DOHH2 (cell line): Measurements from ENCODE around the gene DHX30.

ENCODE experiments used
- H3F3A ChIP-seq: fragments of 200-600 bp; sonication (generic), shearing (Covaris generic); 2 replicates; pipeline ENCODE4 v1.6.0; 2016; ENCODE audit warnings: antibody characterized with exemption, mild to moderate bottlenecking; ENCODE audit not compliant: control insufficient read depth, insufficient read depth
- H3K27ac ChIP-seq: fragments of 200-600 bp; sonication (generic); 2 replicates; pipeline ENCODE4 v1.5.1; 2014; ENCODE audit warnings: low read depth, mild to moderate bottlenecking, low read length, moderate library complexity
- H3K27me3 ChIP-seq: fragments of 200-600 bp; sonication (generic); 2 replicates; pipeline ENCODE4 v1.6.1; 2014; ENCODE audit warnings: mild to moderate bottlenecking, low read length, mixed read lengths; ENCODE audit not compliant: control insufficient read depth
- H3K36me3 ChIP-seq: fragments of 200-600 bp; sonication (generic); 2 replicates; pipeline ENCODE4 v1.6.1; 2014; ENCODE audit warnings: mild to moderate bottlenecking, low read length, moderate library complexity, mixed read lengths; ENCODE audit not compliant: control insufficient read depth
- H3K4me1 ChIP-seq: fragments of 200-600 bp; sonication (generic); 2 replicates; pipeline ENCODE4 v1.6.1; 2014; ENCODE audit warnings: mild to moderate bottlenecking, low read length, mixed read lengths; ENCODE audit not compliant: control insufficient read depth
- H3K4me2 ChIP-seq: fragments of 200-600 bp; sonication (generic); 2 replicates; pipeline ENCODE4 v1.6.0; 2014; ENCODE audit warnings: mild to moderate bottlenecking, low read length, moderate library complexity
- H3K4me3 ChIP-seq: fragments of 200-600 bp; sonication (generic); 2 replicates; pipeline ENCODE4 v1.5.1; 2014; ENCODE audit warnings: mild to moderate bottlenecking, low read length, mixed read lengths
- H3K79me2 ChIP-seq: fragments of 200-600 bp; sonication (generic); 2 replicates; pipeline ENCODE4 v1.6.1; 2014; ENCODE audit warnings: mild to moderate bottlenecking, low read length, mixed read lengths; ENCODE audit not compliant: control insufficient read depth
- H3K9me2 ChIP-seq: fragments of 200-600 bp; sonication (generic); replicated peaks from 2 replicates; pipeline ENCODE4 v1.6.1; 2014; ENCODE audit warnings: mild to moderate bottlenecking, low read length, mixed read lengths; ENCODE audit not compliant: control insufficient read depth
- H3K9me3 ChIP-seq: fragments of 200-600 bp; sonication (generic); 2 replicates; pipeline ENCODE4 v1.6.1; 2014; ENCODE audit warnings: antibody characterized with exemption, low read length, mixed read lengths; ENCODE audit not compliant: control insufficient read depth, insufficient read depth
- H4K20me1 ChIP-seq: fragments of 200-600 bp; sonication (generic); 2 replicates; pipeline ENCODE4 v1.6.0; 2014; ENCODE audit warnings: low read depth, mild to moderate bottlenecking, antibody characterized with exemption, low read length, moderate library complexity; ENCODE audit not compliant: control insufficient read depth, insufficient read depth
- EZH2phosphoT487 ChIP-seq: fragments of 200-600 bp; sonication (generic); IDR thresholded peaks from 2 replicates; pipeline ENCODE4 v1.6.1; 2017; ENCODE audit warnings: borderline replicate concordance, mild to moderate bottlenecking, antibody characterized with exemption, low read length, moderate library complexity, mixed read lengths
- TF ChIP-seq, protein P1 (sequence below): fragments of 200-600 bp; sonication (generic); IDR thresholded peaks from one replicate; pipeline ENCODE4 v1.5.1; 2014; ENCODE audit warnings: antibody characterized with exemption, mild to moderate bottlenecking, low read depth, low read length; ENCODE audit not compliant: poor library complexity, severe bottlenecking

The DHX30 gene

DNA sequence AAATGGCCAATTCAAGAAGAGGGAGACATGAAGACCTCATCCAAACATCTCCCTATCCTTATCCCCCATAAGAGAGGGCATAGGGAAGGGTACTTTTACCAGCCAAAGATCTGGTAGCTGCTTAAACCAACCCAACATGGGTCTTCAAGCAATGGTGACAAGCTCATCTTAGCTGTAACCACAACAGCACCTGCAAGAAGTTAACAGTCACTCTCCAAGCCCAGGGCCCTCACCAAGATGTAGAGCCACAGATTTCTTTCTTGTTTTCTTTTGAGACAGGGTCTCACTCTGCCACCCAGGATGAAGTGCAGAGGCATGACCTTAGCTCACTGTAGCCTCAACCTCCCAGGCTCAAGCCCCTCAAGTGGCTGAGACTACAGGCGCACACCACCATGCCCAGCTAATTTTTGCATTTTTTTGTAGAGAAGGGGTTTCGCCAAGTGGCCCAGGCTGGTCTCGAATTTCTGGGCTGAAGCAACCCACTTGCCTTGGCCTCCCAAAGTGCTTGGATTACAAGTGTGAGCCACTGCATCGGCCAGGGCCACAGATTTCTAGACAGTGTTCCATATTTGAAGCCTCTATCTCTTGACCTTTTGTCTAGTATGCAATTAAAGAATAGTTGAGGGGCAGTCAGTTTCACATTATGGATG lies 57.1 kb downstream of the DHX30 start:
- Histone ChIP-seq H3K9me3 (no peaks in the 10 kb centered on the region), H3K27ac (no peak overlapping the region), H3F3A (no peaks in the 10 kb centered on the region), H3K4me3 (no peak overlapping the region), H3K79me2 (no peaks in the 10 kb centered on the region), H3K36me3 (no peaks in the 10 kb centered on the region; the same call in 1 of the 2 replicates), H3K4me1 (no peaks in the 10 kb centered on the region), H3K9me2 (no peaks in the 10 kb centered on the region), H3K4me2 (no peak overlapping the region), H3K27me3 (no peaks in the 10 kb centered on the region), H4K20me1 (0 out of 2 replicates have a peak, but pooled peaks cover 6% of the 10 kb centered on the region)
- no peak for TF ChIP-seq EZH2phosphoT487
- TF ChIP-seq, protein P1, sequence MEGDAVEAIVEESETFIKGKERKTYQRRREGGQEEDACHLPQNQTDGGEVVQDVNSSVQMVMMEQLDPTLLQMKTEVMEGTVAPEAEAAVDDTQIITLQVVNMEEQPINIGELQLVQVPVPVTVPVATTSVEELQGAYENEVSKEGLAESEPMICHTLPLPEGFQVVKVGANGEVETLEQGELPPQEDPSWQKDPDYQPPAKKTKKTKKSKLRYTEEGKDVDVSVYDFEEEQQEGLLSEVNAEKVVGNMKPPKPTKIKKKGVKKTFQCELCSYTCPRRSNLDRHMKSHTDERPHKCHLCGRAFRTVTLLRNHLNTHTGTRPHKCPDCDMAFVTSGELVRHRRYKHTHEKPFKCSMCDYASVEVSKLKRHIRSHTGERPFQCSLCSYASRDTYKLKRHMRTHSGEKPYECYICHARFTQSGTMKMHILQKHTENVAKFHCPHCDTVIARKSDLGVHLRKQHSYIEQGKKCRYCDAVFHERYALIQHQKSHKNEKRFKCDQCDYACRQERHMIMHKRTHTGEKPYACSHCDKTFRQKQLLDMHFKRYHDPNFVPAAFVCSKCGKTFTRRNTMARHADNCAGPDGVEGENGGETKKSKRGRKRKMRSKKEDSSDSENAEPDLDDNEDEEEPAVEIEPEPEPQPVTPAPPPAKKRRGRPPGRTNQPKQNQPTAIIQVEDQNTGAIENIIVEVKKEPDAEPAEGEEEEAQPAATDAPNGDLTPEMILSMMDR, result no peak

DNA sequence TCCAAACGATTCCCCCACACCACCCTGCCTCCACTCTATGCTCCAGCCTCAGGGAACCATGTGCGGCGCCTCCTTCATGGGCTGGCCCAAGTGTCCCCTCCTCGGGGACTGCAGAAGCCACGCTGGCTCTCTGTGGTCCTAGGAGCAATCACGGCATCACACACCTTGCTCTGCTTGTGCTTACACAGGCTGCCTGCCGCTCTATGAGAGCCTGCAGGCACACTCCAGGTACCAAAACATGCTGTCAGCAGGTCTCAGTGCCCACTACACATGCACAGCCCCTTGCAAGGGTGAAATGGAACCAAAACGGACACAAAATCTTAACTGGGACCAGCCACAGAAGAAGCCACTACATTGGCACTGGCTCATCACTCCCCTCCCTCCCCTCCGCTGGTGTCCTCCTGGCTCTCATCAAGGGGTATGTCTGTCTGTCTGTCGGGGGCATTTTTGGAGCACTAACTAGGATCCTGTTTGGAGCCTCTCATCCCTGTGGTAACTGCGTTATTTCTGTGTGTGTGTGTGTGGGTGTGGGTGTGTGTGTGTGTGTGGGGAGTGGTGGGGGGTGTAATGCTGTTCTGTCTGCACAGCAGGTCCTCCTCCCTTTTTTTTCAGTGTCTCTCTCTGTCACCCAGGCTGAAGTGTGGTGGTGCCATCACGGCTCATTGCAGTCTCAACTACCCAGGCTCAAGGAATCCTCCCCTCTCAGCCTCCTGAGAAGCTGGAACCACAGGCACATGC lies 60.6 kb downstream of the DHX30 start:
- H3K4me1 ChIP-seq, result no peaks in the 10 kb centered on the region
- TF ChIP-seq, protein P1, result no peak
- TF ChIP-seq EZH2phosphoT487, result no peak
- H4K20me1 ChIP-seq, result no peaks in the 10 kb centered on the region
- no peak overlapping the region for H3K4me3 ChIP-seq
- H3K4me2 ChIP-seq, result no peak overlapping the region
- no peaks in the 10 kb centered on the region for H3K9me3 ChIP-seq
- H3K79me2 ChIP-seq, result no peaks in the 10 kb centered on the region
- H3K27me3 ChIP-seq, result no peaks in the 10 kb centered on the region
- no peaks in the 10 kb centered on the region for H3F3A ChIP-seq
- H3K27ac ChIP-seq, result no peak overlapping the region
- no peaks in the 10 kb centered on the region for H3K9me2 ChIP-seq
- peaks cover 13% of the 10 kb centered on the region for H3K36me3 ChIP-seq

DNA sequence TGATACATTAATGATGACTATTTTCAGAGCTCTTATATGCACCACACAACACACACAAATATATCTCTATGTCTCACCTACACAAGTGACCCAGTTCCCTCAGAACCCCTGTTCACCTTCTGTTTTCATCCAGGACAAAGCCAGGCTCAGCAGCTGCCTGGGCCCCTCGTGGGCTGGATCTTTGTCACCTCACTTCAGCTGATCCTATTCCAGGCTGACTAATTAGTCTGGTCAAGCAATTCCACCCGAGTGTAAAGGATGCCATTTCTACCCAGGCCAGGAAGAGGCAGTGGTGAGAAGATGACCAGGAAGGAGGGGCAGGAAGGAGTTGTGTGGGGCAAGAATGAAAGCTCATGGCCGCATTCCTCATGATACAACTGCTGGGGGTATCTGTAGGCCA lies 62.3 kb downstream of the DHX30 start:
- Histone ChIP-seq H3K9me3 (no peaks in the 10 kb centered on the region), H3K27ac (no peak overlapping the region), H3F3A (no peaks in the 10 kb centered on the region), H3K4me3 (no peak overlapping the region), H3K9me2 (no peaks in the 10 kb centered on the region), H3K36me3 (peaks cover 29% of the 10 kb centered on the region), H3K4me1 (no peaks in the 10 kb centered on the region), H3K27me3 (no peaks in the 10 kb centered on the region), H3K4me2 (no peak overlapping the region), H4K20me1 (no peaks in the 10 kb centered on the region), H3K79me2 (no peaks in the 10 kb centered on the region)
- no peak for TF ChIP-seq EZH2phosphoT487
- TF ChIP-seq, protein P1, result no peak
